PC-9 (cell line): ENCODE results near the gene AHNAK. TPM values are rescaled to one million over a fixed set of nuclear protein-coding genes. Genes with fewer than 3 reads are reported as not detected.
"Not testable (repeated sequence)": the region's sequence is repeated elsewhere in the genome, so short reads cannot be mapped to it uniquely, and the experiment has no call there.

Experiments used
- BruUV-seq: library from RNA; stranded (reverse); fragments of 400-500 nt; replicated peaks from 2 replicates; lab custom pipeline; 2021; lab: Mats Ljungman, UMichigan
- CTCF ChIA-PET: fragments of 300-600 bp; sonication (Branson Sonifier 250); formaldehyde crosslinking; loops from one replicate; lab custom pipeline; 2022; ENCODE audit warnings: antibody characterized with exemption; lab: Charles Lee
- POLR2A ChIA-PET: fragments of 300-600 bp; sonication (Branson Sonifier 250); formaldehyde crosslinking; loops from one replicate; lab custom pipeline; 2022; ENCODE audit warnings: antibody characterized with exemption; ENCODE audit not compliant: unreplicated experiment; lab: Charles Lee
- DNase-seq, 2 experiments: peaks; one replicate each; pipeline versions ENCODE4 v3.0.0 to v3.0.0-alpha.2; 2015 to 2022; ENCODE audit warnings: mixed read lengths in 1 of 2
- H2AFZ ChIP-seq: fragments of 200-600 bp; sonication (generic); 2 replicates; pipeline ENCODE4 v1.8.1; 2017; ENCODE audit warnings: antibody characterized with exemption
- H3F3A ChIP-seq: fragments of 200-600 bp; sonication (generic); 2 replicates; pipeline ENCODE4 v1.8.1; 2017; ENCODE audit warnings: antibody characterized with exemption, mild to moderate bottlenecking, low read depth; ENCODE audit not compliant: insufficient read depth
- H3K27ac ChIP-seq: fragments of 200-600 bp; sonication (generic); 2 replicates; pipeline ENCODE4 v1.6.1; 2016; ENCODE audit warnings: mixed run types
- H3K27me3 ChIP-seq: fragments of 200-600 bp; sonication (generic); 2 replicates; pipeline ENCODE4 v1.6.1; 2016; ENCODE audit warnings: low read depth, mixed run types; ENCODE audit not compliant: insufficient read depth
- H3K36me3 ChIP-seq: fragments of 200-600 bp; sonication (generic); 2 replicates; pipeline ENCODE4 v1.6.1; 2016; ENCODE audit warnings: low read depth, mixed run types
- H3K4me1 ChIP-seq: fragments of 200-600 bp; sonication (generic); replicated peaks from 2 replicates; pipeline ENCODE4 v1.6.1; 2016; ENCODE audit warnings: mixed run types; ENCODE audit not compliant: insufficient read depth
- H3K4me2 ChIP-seq: fragments of 200-600 bp; sonication (generic); 2 replicates; pipeline ENCODE4 v1.6.1; 2017; ENCODE audit warnings: mixed run types
- H3K4me3 ChIP-seq: fragments of 200-600 bp; sonication (generic); 2 replicates; pipeline ENCODE4 v1.6.1; 2016; ENCODE audit warnings: mixed run types
- H3K79me2 ChIP-seq: fragments of 200-600 bp; sonication (generic); 2 replicates; pipeline ENCODE4 v1.6.1; 2017; ENCODE audit warnings: low read depth, mixed run types
- H3K9me2 ChIP-seq: fragments of 200-600 bp; sonication (generic); 2 replicates; pipeline ENCODE4 v1.8.1; 2017; ENCODE audit warnings: mild to moderate bottlenecking; ENCODE audit not compliant: insufficient read depth
- H3K9me3 ChIP-seq: fragments of 200-600 bp; sonication (generic); 2 replicates; pipeline ENCODE4 v1.8.1; 2016; ENCODE audit warnings: low read depth; ENCODE audit not compliant: insufficient read depth
- H4K20me1 ChIP-seq: fragments of 200-600 bp; sonication (generic); 2 replicates; pipeline ENCODE4 v1.8.1; 2017; ENCODE audit not compliant: insufficient read depth
- EZH2 ChIP-seq: fragments of 200-600 bp; sonication (generic); IDR thresholded peaks from 2 replicates; pipeline ENCODE4 v1.8.0; 2017; ENCODE audit warnings: antibody characterized with exemption, low read depth
- intact Hi-C: fragments of 100-400 bp; cut with micrococcal nuclease; formaldehyde crosslinking; loops from one replicate; pipeline ENCODE4 v1.10.0; 2022; ENCODE audit not compliant: unreplicated experiment
- total RNA-seq: library from RNA; stranded (reverse); gene quantifications from 2 replicates; pipeline ENCODE4 v1.2.3, GENCODE V29; 2021
- TF ChIP-seq, protein P1 (sequence below): fragments of 200-600 bp; sonication (generic); conservative IDR thresholded peaks from 2 replicates; pipeline ENCODE4 v1.6.1; 2017; ENCODE audit warnings: mixed run types, antibody characterized with exemption, mild to moderate bottlenecking, moderate library complexity

The AHNAK gene
- total RNA-seq, 1 experiment from 2014 or later: 632 TPM

- intact Hi-C loops: no loop called here
- no peaks in the 10 kb centered on the region for H3K9me3 ChIP-seq
- TF ChIP-seq, protein P1, sequence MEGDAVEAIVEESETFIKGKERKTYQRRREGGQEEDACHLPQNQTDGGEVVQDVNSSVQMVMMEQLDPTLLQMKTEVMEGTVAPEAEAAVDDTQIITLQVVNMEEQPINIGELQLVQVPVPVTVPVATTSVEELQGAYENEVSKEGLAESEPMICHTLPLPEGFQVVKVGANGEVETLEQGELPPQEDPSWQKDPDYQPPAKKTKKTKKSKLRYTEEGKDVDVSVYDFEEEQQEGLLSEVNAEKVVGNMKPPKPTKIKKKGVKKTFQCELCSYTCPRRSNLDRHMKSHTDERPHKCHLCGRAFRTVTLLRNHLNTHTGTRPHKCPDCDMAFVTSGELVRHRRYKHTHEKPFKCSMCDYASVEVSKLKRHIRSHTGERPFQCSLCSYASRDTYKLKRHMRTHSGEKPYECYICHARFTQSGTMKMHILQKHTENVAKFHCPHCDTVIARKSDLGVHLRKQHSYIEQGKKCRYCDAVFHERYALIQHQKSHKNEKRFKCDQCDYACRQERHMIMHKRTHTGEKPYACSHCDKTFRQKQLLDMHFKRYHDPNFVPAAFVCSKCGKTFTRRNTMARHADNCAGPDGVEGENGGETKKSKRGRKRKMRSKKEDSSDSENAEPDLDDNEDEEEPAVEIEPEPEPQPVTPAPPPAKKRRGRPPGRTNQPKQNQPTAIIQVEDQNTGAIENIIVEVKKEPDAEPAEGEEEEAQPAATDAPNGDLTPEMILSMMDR: no peak
- no peak for TF ChIP-seq EZH2
- H3K4me3 ChIP-seq: no peak overlapping the region
- H3K9me2 ChIP-seq: no peaks in the 10 kb centered on the region
- H2AFZ ChIP-seq: no peak overlapping the region
- peaks cover 38% of the 10 kb centered on the region for H3K4me1 ChIP-seq
- POLR2A ChIA-PET: interaction anchor here (0.7 kb wide), 2 partner anchors 20 to 137 kb away, joined by 4 to 47 read pairs; no protein-coding TSS in a partner anchor
- no peak for DNase-seq
- H4K20me1 ChIP-seq: no peaks in the 10 kb centered on the region
- peaks cover 32% of the 10 kb centered on the region for H3F3A ChIP-seq
- no peaks in the 10 kb centered on the region for H3K79me2 ChIP-seq
- H3K36me3 ChIP-seq: no peaks in the 10 kb centered on the region
- no peak overlapping the region for H3K27ac ChIP-seq
- CTCF ChIA-PET: interaction anchor here (0.8 to 2.0 kb wide), 4 partner anchors 42 to 76 kb away, joined by 3 to 14 read pairs (median 10); partner anchors contain the start of gene EEF1G
- no TSS peak for BruUV-seq
- H3K4me2 ChIP-seq: peak overlapping the region; percentile 9
- H3K27me3 ChIP-seq: no peaks in the 10 kb centered on the region
Observed at GRCh38 chr11:62500650-62501030, 46.0 kb downstream of the AHNAK start.

DNA sequence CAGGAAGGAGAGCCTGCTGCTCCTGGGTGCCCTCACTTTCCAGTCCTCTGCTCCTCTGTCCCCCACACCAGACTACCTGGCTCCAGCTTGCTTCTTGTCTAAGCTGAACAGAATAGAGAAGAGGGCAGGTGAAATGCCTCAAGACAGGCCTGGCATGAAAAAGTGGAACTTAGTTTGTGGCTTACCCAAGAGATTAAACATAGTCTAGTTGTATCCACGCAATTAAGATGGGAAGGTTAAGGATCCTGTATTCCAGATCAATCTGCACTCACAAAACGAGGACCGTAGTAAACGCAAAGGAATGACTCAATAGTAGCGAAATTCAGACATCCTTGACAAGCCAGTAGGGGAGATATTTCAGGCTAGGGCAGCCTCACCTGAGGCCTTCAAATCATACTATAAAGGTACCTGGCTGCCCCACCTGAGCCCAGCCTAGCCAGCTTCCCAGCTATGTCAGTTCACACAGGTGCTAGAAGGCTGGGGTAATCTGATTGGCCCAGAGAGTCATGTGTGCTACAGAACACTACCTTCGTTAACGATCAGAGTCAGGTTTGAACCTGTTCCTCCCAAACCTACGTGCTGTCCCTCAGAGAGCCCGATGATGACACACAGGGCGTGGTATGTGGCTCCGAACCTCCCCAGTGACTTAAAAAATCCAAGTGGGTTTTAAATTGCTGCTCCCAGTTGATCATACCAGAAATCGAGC, 46.5 kb downstream of the AHNAK start:
- H3K36me3 ChIP-seq: no peaks in the 10 kb centered on the region
- no peak overlapping the region for H3K27ac ChIP-seq
- ChIA-PET CTCF (interaction anchor here (0.8 to 2.0 kb wide), 4 partner anchors 43 to 75 kb away, joined by 3 to 14 read pairs (median 10); partner anchors contain the start of gene EEF1G), POLR2A (interaction anchor here (0.6 to 1.4 kb wide), 9 partner anchors 20 to 1185 kb away, joined by 3 to 47 read pairs (median 4); partner anchors contain the start of gene UQCC3)
- H4K20me1 ChIP-seq: no peaks in the 10 kb centered on the region
- H3K9me3 ChIP-seq: no peaks in the 10 kb centered on the region
- no peaks in the 10 kb centered on the region for H3K27me3 ChIP-seq
- no peaks in the 10 kb centered on the region for H3K79me2 ChIP-seq
- peaks cover 38% of the 10 kb centered on the region for H3K4me1 ChIP-seq
- TSS peak; percentile 72 for BruUV-seq
- no peak for TF ChIP-seq EZH2
- TF ChIP-seq, protein P1: no peak
- H3K4me3 ChIP-seq: no peak overlapping the region
- H2AFZ ChIP-seq: no peak overlapping the region
- H3K4me2 ChIP-seq: peak overlapping the region; percentile 9
- H3K9me2 ChIP-seq: no peaks in the 10 kb centered on the region
- intact Hi-C loops: no loop called here
- H3F3A ChIP-seq: peaks cover 32% of the 10 kb centered on the region
- peak; percentile 56 to 74 for DNase-seq

- not testable (repeated sequence) for H2AFZ ChIP-seq, BruUV-seq
- H3K4me1 ChIP-seq: peaks cover 34% of the 10 kb centered on the region
Observed at GRCh38 chr11:62499311-62499943, 47.2 kb downstream of the AHNAK start.

More at GRCh38 chr11:62499311-62499943, 47.2 kb downstream of the AHNAK start:
- POLR2A ChIA-PET: interaction anchor here (0.6 to 1.4 kb wide), 8 partner anchors 40 to 1186 kb away, joined by 3 to 9 read pairs (median 3); partner anchors contain the start of gene UQCC3
- H4K20me1 ChIP-seq, H3K9me2 ChIP-seq, H3K4me3 ChIP-seq, H3K27me3 ChIP-seq, H3K36me3 ChIP-seq, H3K9me3 ChIP-seq, intact Hi-C loops, H3K27ac ChIP-seq, H3K79me2 ChIP-seq: not testable (repeated sequence)
- DNase-seq: peak in 1 of 2 experiments; percentile 84
- CTCF ChIA-PET: interaction anchor here (1.7 to 2.0 kb wide), 3 partner anchors 43 to 75 kb away, joined by 10 to 14 read pairs (median 11); no protein-coding TSS in a partner anchor
- peaks cover 32% of the 10 kb centered on the region for H3F3A ChIP-seq
- peak overlapping the region; percentile 9; the same call in 1 of the 2 replicates for H3K4me2 ChIP-seq
